Tibial artery (tissue), 4 donors: ENCODE measurements around the gene PLXNA4.

Experiments
- DNase-seq, 2 donors: peaks; one replicate each; pipeline ENCODE4 v3.0.0-alpha.2; 2019
- H3K27ac ChIP-seq, 2 donors: fragments of 200-600 bp; sonication (generic) in 1 of 2; 1 replicate in 1 of 2; 2 replicates in 1 of 2; pipeline ENCODE4 v1.5.1; 2018 to 2019; ENCODE audit warnings: mild to moderate bottlenecking in 1 of 2
- H3K27me3 ChIP-seq, 2 donors: fragments of 200-600 bp; sonication (generic) in 1 of 2; one replicate each; pipeline versions ENCODE4 v1.5.1 to v1.6.0; 2016 to 2019
- H3K36me3 ChIP-seq, 3 donors: fragments of 200-600 bp; sonication (generic) in 2 of 3; one replicate each; pipeline ENCODE4 v1.5.1; 2016 to 2019; ENCODE audit warnings: mild to moderate bottlenecking in 2 of 3
- H3K4me1 ChIP-seq, 4 donors: fragments of 200-600 bp; sonication (generic) in 2 of 4; 1 replicate in 3 of 4; 2 replicates in 1 of 4; pipeline ENCODE4 v1.5.1; 2016 to 2019
- H3K4me3 ChIP-seq, 2 donors: fragments of 200-600 bp; sonication (generic) in 1 of 2; 1 replicate in 1 of 2; 2 replicates in 1 of 2; pipeline ENCODE4 v1.5.1; 2018 to 2019; ENCODE audit warnings: mild to moderate bottlenecking in 2 of 2
- H3K9me3 ChIP-seq, 3 donors: fragments of 200-600 bp; sonication (generic) in 1 of 3; one replicate each; pipeline ENCODE4 v1.5.1; 2016 to 2019
- CTCF ChIP-seq, 2 experiments: fragments of 200-600 bp in 1 of 2; fragments of 450-650 bp in 1 of 2; IDR thresholded peaks; one replicate each; pipeline ENCODE4 v1.5.1; 2017 to 2019; ENCODE audit warnings: antibody characterized with exemption in 2 of 2, mild to moderate bottlenecking in 1 of 2, moderate library complexity in 1 of 2
- intact Hi-C: fragments of 100-400 bp; cut with DNase I; formaldehyde crosslinking; loops from one replicate; pipeline ENCODE4 v1.15.0; 2023; ENCODE audit warnings: low total_unique reads

Gene PLXNA4

DNA sequence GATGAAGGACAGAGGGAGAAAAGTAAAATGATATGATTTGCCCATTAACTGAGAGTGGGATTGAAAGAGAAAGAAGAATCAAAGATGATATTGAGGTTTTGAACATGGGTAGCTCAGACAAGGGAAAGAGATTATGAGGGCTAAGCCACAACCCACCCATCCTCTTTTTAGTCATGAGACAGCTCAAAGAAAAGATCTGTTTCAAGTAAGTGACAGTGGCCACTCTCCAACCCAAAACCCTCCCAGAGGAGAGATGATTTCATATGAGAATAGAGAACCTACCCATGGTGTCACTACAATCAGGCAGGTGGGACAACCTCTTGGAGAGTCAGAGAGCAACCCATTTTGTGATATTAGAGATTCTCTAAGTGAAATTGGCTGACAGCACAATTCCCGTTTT lies 32.2 kb downstream of the PLXNA4 start:
- H3K4me3 ChIP-seq, result no peak overlapping the region
- no peak overlapping the region for H3K27ac ChIP-seq
- no peaks in the 10 kb centered on the region for H3K4me1 ChIP-seq
- DNase-seq, result no peak
- H3K36me3 ChIP-seq, result no peaks in the 10 kb centered on the region
- peaks cover 0 to 6% (median 4%) of the 10 kb centered on the region in 3 donors for H3K9me3 ChIP-seq
- intact Hi-C loops, result no loop called here
- no peak for TF ChIP-seq CTCF (IDR thresholded peaks at IDR 0.05)
- no peaks in the 10 kb centered on the region for H3K27me3 ChIP-seq

DNA sequence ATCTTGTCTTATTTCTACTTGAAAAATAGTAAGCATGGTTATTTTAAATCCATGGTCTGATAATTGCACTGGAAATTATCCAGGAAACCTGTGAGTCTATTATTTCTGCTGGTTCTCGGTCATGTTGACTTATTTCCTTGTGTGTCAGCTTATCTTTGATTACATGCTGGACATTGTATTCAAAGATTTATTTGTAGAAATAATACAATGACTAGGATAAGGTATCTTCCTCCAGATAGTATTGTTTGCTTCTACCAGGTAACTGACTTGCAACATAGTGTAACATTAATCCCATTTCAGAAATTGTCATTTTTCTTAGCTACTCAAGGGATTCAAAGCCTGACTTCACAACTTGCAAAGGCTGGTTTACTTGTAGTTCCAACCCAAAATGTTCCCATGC lies 33.4 kb downstream of the PLXNA4 start:
- intact Hi-C loops, result no loop called here
- Histone ChIP-seq H3K9me3 (peaks cover 0 to 6% (median 4%) of the 10 kb centered on the region in 3 donors), H3K27ac (no peak overlapping the region), H3K4me3 (no peak overlapping the region), H3K36me3 (no peaks in the 10 kb centered on the region), H3K27me3 (no peaks in the 10 kb centered on the region), H3K4me1 (no peaks in the 10 kb centered on the region)
- no peak for DNase-seq
- no peak for TF ChIP-seq CTCF (IDR thresholded peaks at IDR 0.05)

GRCh38 chr7:132541656-132542055 lies 34.6 kb downstream of the PLXNA4 start:
- no peaks in the 10 kb centered on the region for H3K36me3 ChIP-seq
- H3K27ac ChIP-seq, result no peak overlapping the region
- H3K9me3 ChIP-seq, result peaks cover 0 to 6% (median 4%) of the 10 kb centered on the region in 3 donors
- TF ChIP-seq CTCF (IDR thresholded peaks at IDR 0.05), result no peak
- no peaks in the 10 kb centered on the region for H3K4me1 ChIP-seq
- intact Hi-C loops, result no loop called here
- no peaks in the 10 kb centered on the region for H3K27me3 ChIP-seq
- no peak overlapping the region for H3K4me3 ChIP-seq
- no peak for DNase-seq

DNA sequence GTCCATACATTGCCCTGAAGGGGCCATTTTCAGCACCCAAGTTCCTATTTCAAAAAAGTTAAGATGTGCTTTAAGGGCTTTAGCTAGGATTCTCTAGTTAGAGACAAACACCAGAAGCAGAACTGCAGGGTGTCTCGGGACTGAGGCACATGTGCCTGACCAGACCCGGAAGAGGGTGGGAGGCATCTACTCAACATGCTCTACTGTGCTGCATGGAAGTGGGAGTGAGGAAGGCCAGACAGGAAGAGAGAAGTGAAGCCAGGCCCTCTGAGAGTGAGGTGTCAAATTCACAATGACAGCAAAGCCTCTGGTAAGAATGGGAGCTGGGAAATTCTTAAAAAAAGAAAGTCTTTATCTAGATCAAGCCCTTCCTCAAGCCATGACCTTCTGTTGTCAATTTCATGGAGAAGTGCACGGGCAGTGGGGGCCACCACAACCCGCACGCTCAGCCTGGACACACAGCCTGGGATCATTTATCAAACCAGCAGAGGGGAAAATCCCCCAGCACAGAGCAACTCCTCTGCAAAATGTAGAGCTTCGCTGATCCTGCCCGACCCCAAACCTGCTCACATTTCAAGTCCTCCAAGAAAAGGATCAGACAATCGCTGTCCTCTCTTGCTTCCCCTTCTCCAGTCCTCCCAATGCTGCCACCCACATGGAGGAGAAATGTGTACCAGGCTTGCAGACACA lies 38.7 kb downstream of the PLXNA4 start:
- Histone ChIP-seq H3K27me3 (no peaks in the 10 kb centered on the region), H3K9me3 (no peaks in the 10 kb centered on the region), H3K4me3 (no peak overlapping the region), H3K36me3 (no peaks in the 10 kb centered on the region), H3K4me1 (no peaks in the 10 kb centered on the region), H3K27ac (no peak overlapping the region)
- DNase-seq, result no peak
- intact Hi-C loops, result no loop called here
- no peak for TF ChIP-seq CTCF (IDR thresholded peaks at IDR 0.05)

- Histone ChIP-seq H3K27ac (no peak overlapping the region), H3K9me3 (no peaks in the 10 kb centered on the region), H3K36me3 (no peaks in the 10 kb centered on the region), H3K4me1 (no peaks in the 10 kb centered on the region), H3K27me3 (no peaks in the 10 kb centered on the region), H3K4me3 (no peak overlapping the region)
- no peak for TF ChIP-seq CTCF (IDR thresholded peaks at IDR 0.05)
- DNase-seq, result no peak
- intact Hi-C loops, result no loop called here
Measured at GRCh38 chr7:132536654-132537395, 39.4 kb downstream of the PLXNA4 start.
